Fibroblast of villous mesenchyme (primary cell): ENCODE results near the gene LAMC1. TPM values are rescaled to one million over a fixed set of nuclear protein-coding genes. Genes with fewer than 3 reads are reported as not detected.

Experiments
- DNase-seq: peaks from one replicate; pipeline ENCODE4 v3.0.0-alpha.2; 2010; ENCODE audit warnings: low read depth
- H3K4me3 ChIP-seq: 2 replicates; pipeline ENCODE4 v1.5.1; 2011; ENCODE audit warnings: low read depth, mild to moderate bottlenecking, low read length
- CTCF ChIP-seq: IDR thresholded peaks from 2 replicates; pipeline ENCODE4 v1.5.1; 2012; ENCODE audit warnings: low read depth, mild to moderate bottlenecking, low read length; ENCODE audit not compliant: insufficient read depth
- total RNA-seq: library from RNA; depleted of rRNA; stranded (reverse); fragments of >200 nt; gene quantifications from 2 replicates; pipeline ENCODE4 v1.2.3, GENCODE V29; 2012

LAMC1 gene
- total RNA-seq, 1 donor, result 761 TPM

- no peak for DNase-seq
- TF ChIP-seq CTCF, result peak; percentile 44
- H3K4me3 ChIP-seq, result peak overlapping the region; percentile 94
Observed at GRCh38 chr1:183023601-183024316, 539 bp downstream of the LAMC1 start.

- TF ChIP-seq CTCF, result no peak
- no peak for DNase-seq
- peak overlapping the region; percentile 94 for H3K4me3 ChIP-seq
Observed at GRCh38 chr1:183024317-183025009, 1.2 kb downstream of the LAMC1 start.

- no peak for DNase-seq
- no peak for TF ChIP-seq CTCF
- H3K4me3 ChIP-seq, result peak overlapping the region; percentile 94
Observed at GRCh38 chr1:183025010-183025337, 1.8 kb downstream of the LAMC1 start.

GRCh38 chr1:183025782-183026774 lies 2.9 kb downstream of the LAMC1 start:
- TF ChIP-seq CTCF, result no peak
- DNase-seq, result peak; percentile 44
- peak overlapping the region; percentile 94 for H3K4me3 ChIP-seq

DNA sequence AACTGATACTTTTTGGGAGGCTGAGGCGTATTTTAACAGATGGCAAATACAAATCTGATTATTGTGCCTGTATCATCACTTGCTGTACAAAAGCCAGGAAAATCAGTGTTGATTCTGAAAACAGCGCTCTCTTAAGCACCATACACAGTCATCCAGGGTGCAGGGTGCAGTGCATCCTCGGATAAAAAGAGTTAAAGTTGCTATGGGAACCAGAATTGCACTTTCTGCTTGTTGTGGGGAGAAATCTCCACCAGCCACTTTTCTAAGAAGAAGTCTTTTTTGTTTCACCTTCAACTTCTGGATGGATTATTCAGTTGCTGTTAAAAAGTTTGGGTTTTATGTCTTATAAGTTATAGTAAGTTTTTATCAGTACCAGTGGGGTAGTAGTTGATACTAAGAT lies 3.8 kb downstream of the LAMC1 start:
- TF ChIP-seq CTCF, result no peak
- H3K4me3 ChIP-seq, result peak overlapping the region; percentile 94
- DNase-seq, result no peak

DNA sequence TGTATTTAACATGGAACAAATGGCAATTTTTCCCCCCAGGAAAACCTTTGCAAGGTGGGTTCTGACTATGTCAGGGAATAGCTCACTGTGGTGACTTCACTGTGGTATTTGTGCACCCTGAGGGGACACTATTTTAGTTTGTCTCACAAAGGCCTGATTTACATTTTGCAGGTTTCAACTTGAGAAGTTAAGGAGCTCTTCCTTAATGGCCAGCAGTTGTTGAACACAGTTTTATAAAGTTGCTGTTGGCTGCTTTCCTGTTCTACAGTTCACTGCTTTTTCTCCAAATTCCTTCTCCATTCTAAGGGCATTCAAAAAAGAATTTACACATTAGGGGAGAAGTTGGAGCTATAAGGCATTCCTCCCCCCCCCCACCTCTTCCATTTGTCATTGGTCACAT lies 4.6 kb downstream of the LAMC1 start:
- DNase-seq, result no peak
- no peak for TF ChIP-seq CTCF
- peak overlapping the region; percentile 94 for H3K4me3 ChIP-seq
